Neural crest cell (in vitro differentiated cells): ENCODE data around the gene DNAH1. TPM values are rescaled to one million over a fixed set of nuclear protein-coding genes. Genes with fewer than 3 reads are reported as not detected.

ENCODE experiments used
- DNase-seq: peaks from one replicate; pipeline ENCODE4 v3.0.0; 2021; ENCODE audit warnings: low read depth, mixed read lengths, low spot score
- H3K27ac Mint-ChIP-seq: one replicate; pipeline ENCODE4 v1.8.0; 2021; ENCODE audit warnings: mild to moderate bottlenecking, mixed read lengths; ENCODE audit not compliant: unreplicated experiment
- H3K27me3 Mint-ChIP-seq: 2 replicates; pipeline ENCODE4 v1.8.0; 2021; ENCODE audit warnings: low read depth, mild to moderate bottlenecking, mixed read lengths
- H3K36me3 Mint-ChIP-seq: 2 replicates; pipeline ENCODE4 v1.8.0; 2021; ENCODE audit warnings: low read depth, mild to moderate bottlenecking, mixed read lengths
- H3K4me1 Mint-ChIP-seq: 2 replicates; pipeline ENCODE4 v1.8.0; 2021; ENCODE audit warnings: mixed read lengths
- H3K4me3 Mint-ChIP-seq: one replicate; pipeline ENCODE4 v1.8.0; 2021; ENCODE audit warnings: mild to moderate bottlenecking, mixed read lengths
- H3K9me3 Mint-ChIP-seq: 2 replicates; pipeline ENCODE4 v1.8.0; 2021; ENCODE audit warnings: mixed read lengths
- total RNA-seq: library from RNA; stranded (reverse); gene quantifications from 2 replicates; pipeline ENCODE4 v1.2.1, GENCODE V29; 2021
- TF ChIP-seq, protein P1 (sequence below): fragments of 200-600 bp; sonication (generic); conservative IDR thresholded peaks from 2 replicates; pipeline ENCODE4 v1.5.0; 2021; ENCODE audit warnings: antibody characterized with exemption, mild to moderate bottlenecking

The DNAH1 gene
- total RNA-seq, 1 donor from 2014 or later = 3.2 TPM

DNA sequence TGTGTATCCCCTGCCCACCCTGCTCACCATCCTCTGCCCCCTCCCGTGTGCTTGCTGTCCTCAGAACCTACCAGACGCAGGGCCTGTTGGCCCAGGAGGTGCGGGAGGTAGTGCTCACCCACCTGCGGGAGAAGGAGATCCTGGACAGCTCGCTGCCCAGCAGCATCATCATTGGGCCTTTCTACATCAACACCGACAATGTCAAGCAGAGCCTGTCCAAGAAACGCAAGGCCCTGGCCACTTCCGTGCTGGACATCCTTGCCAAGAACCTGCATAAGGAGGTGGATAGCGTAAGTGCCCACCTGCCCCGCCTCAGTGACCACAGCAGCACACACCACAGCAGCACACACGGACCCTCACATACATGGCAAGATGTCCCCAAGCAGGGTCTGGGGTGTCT, 33.0 kb downstream of the DNAH1 start:
- TF ChIP-seq, protein P1, sequence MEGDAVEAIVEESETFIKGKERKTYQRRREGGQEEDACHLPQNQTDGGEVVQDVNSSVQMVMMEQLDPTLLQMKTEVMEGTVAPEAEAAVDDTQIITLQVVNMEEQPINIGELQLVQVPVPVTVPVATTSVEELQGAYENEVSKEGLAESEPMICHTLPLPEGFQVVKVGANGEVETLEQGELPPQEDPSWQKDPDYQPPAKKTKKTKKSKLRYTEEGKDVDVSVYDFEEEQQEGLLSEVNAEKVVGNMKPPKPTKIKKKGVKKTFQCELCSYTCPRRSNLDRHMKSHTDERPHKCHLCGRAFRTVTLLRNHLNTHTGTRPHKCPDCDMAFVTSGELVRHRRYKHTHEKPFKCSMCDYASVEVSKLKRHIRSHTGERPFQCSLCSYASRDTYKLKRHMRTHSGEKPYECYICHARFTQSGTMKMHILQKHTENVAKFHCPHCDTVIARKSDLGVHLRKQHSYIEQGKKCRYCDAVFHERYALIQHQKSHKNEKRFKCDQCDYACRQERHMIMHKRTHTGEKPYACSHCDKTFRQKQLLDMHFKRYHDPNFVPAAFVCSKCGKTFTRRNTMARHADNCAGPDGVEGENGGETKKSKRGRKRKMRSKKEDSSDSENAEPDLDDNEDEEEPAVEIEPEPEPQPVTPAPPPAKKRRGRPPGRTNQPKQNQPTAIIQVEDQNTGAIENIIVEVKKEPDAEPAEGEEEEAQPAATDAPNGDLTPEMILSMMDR = no peak
- Mint-ChIP-seq H3K4me3 (no peak overlapping the region), H3K4me1 (no peaks in the 10 kb centered on the region), H3K27me3 (no peaks in the 10 kb centered on the region), H3K36me3 (no peaks in the 10 kb centered on the region), H3K9me3 (no peaks in the 10 kb centered on the region), H3K27ac (no peak overlapping the region)
- no peak for DNase-seq

DNA sequence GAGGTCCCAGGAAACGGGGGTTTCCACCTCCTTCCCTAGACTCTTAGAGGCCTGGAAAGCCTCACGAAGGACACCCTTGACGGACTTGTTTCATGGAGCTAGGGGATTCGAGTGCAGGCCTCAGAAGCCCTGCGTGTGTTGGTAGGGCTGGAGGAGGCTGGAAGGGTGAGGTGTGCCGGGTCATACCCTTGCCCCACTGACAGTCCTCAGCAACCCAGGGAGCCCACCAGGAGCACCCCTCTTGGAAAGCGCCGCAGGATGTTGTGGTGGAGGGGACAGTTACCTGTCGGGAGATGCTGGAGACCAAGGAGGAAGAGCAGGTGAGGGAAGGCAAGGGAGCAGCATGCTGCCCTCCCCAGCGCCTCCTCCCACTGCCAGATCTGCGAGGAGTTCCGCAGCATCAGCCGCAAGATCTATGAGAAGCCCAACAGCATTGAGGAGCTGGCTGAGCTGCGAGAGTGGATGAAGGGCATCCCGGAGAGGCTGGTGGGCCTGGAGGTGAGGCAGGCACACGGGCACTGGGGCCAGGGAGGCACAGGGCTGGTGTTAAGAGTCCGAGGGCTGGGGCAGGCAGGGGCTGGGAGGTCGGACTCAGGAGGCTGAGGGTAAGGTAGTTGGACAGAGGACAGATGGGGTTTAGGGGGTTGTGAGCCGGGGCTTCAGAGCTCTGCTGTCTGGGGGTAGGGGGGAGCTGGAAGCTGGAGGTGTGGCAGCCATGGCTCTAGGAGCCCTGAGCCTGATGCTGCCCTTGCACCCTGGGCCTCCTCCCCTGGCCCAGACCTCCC, 33.7 kb downstream of the DNAH1 start:
- H3K27ac Mint-ChIP-seq = no peak overlapping the region
- no peaks in the 10 kb centered on the region for H3K9me3 Mint-ChIP-seq
- no peaks in the 10 kb centered on the region for H3K4me1 Mint-ChIP-seq
- H3K36me3 Mint-ChIP-seq = no peaks in the 10 kb centered on the region
- no peak for DNase-seq
- no peak overlapping the region for H3K4me3 Mint-ChIP-seq
- TF ChIP-seq, protein P1 = no peak
- H3K27me3 Mint-ChIP-seq = no peaks in the 10 kb centered on the region

DNA sequence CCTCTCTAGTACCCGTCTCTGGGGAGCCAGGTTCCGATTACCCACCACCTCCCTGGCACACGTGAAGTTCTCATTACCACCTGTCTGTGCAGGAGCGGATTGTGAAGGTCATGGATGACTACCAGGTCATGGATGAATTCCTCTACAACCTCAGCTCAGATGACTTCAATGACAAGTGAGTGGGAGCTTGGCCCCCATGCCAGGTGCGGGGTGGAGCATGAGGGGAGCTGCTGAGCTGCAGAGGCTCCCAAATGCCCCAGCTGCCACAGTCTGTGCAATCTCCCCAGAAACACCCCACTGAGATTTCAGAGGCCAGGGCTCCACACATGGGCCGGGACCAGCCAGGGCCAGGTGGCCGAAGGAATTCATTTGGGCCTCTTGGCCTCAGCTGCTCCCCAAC, 34.3 kb downstream of the DNAH1 start:
- Mint-ChIP-seq H3K36me3 (no peaks in the 10 kb centered on the region), H3K27ac (no peak overlapping the region), H3K4me1 (no peaks in the 10 kb centered on the region), H3K9me3 (no peaks in the 10 kb centered on the region), H3K27me3 (no peaks in the 10 kb centered on the region), H3K4me3 (no peak overlapping the region)
- TF ChIP-seq, protein P1 = no peak
- no peak for DNase-seq

DNA sequence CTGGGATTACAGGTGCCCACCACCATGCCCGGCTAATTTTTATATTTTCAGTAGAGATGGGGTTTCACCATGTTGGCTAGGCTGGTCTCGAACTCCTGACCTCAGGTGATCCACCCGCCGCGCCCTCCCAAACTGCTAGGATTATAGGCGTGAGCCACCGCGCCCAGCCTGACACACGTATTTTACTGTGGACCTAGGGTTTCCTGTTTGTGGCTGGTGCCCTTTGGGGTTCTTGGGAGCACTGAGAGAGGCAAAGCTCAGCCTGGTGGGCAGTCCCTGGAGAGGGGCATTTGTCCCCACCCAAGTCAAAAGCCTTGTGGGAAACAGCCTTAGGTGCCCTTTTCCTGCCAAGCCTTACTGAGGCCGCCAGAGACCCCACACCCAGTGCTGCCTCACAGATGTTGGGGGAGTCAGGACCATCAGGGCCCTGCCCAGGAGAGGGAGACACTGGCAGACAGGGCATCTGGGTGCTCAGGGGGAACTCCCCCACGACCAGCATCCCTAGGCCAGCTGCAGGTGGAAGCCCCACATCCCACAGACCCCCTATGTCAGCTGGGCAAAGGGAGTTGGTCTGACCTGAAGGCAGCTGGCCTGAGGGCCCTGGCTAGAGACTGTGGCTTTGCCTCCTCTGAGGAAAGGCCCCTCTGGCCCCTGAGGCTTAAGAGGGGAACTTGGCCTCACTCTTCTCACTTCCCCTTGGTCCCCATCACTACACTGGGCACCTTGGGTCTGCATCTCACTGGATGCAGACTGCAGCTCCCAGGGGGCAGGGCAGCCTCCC, 35.1 kb downstream of the DNAH1 start:
- H3K9me3 Mint-ChIP-seq = no peaks in the 10 kb centered on the region
- no peaks in the 10 kb centered on the region for H3K27me3 Mint-ChIP-seq
- no peaks in the 10 kb centered on the region for H3K4me1 Mint-ChIP-seq
- TF ChIP-seq, protein P1 = no peak
- H3K36me3 Mint-ChIP-seq = no peaks in the 10 kb centered on the region
- no peak for DNase-seq
- no peak overlapping the region for H3K4me3 Mint-ChIP-seq
- H3K27ac Mint-ChIP-seq = no peak overlapping the region

DNA sequence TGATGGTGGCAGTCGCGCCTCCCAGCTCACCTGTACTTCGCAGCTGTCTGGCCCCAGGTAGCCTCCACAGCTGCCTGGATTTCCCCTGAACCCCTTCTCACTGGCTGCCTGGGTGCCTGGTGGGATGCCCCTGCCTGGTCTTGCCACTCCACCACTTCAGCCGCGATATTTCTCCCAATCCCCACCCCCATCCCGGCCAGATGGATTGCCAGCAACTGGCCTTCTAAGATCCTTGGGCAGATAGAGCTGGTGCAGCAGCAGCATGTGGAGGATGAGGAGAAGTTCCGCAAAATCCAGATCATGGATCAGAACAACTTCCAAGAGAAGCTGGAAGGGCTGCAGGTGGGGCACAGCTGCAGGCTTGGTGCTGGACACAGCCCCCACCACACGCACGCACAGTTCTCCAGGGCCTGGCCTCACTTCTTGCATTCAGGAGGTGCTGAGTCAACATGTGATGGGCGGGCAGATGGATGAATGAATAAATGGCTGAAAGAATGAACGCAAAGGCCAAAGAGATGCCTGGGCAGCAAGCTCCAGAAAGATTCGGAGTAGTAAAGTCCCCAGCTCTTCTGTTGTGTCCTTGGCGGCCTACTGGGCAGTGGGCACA, 35.7 kb downstream of the DNAH1 start:
- TF ChIP-seq, protein P1 = no peak
- no peaks in the 10 kb centered on the region for H3K4me1 Mint-ChIP-seq
- H3K4me3 Mint-ChIP-seq = no peak overlapping the region

More for the DNA sequence above, 35.7 kb downstream of the DNAH1 start:
- H3K27me3 Mint-ChIP-seq = no peaks in the 10 kb centered on the region
- no peak overlapping the region for H3K27ac Mint-ChIP-seq
- H3K9me3 Mint-ChIP-seq = no peaks in the 10 kb centered on the region
- no peaks in the 10 kb centered on the region for H3K36me3 Mint-ChIP-seq
- DNase-seq = no peak
